Dedifferentiated amniotic fluid mesenchymal stem cell (primary cell): Measurements from ENCODE around the gene STK32A.
"Not testable (repeated sequence)": the region's sequence is repeated elsewhere in the genome, so short reads cannot be mapped to it uniquely, and the experiment has no call there.

Source experiments
- DNase-seq: peaks from one replicate; pipeline ENCODE4 v3.0.0-alpha.2; 2016; ENCODE audit errors: extremely low spot score

Gene STK32A

GRCh38 chr5:147234825-147235635 is at the start of gene STK32A:
Gene STK32A (plus strand): TSS chr5:147235026. CDS start chr5:147239635, 4,609 bp downstream.
- no peak for DNase-seq

- DNase-seq: no peak
These were observed 47.7 kb upstream of the STK32A start for GRCh38 chr5:147187099-147187540.

- DNase-seq: peak; percentile 81
These were observed 46.4 kb upstream of the STK32A start for GRCh38 chr5:147188200-147189108.

GRCh38 chr5:147189109-147189424 is 45.8 kb upstream of the STK32A start:
- DNase-seq: no peak

GRCh38 chr5:147190331-147190730 is 44.5 kb upstream of the STK32A start:
- no peak for DNase-seq

GRCh38 chr5:147193123-147193522 is 41.7 kb upstream of the STK32A start:
- no peak for DNase-seq

- DNase-seq: no peak
These were observed 34.8 kb upstream of the STK32A start for GRCh38 chr5:147200004-147200403.

GRCh38 chr5:147203213-147203612 is 31.6 kb upstream of the STK32A start:
- no peak for DNase-seq

GRCh38 chr5:147204576-147204975 is 30.2 kb upstream of the STK32A start:
- no peak for DNase-seq

- no peak for DNase-seq
These were observed 26.7 kb upstream of the STK32A start for GRCh38 chr5:147208134-147208533.

- no peak for DNase-seq
These were observed 18.2 kb upstream of the STK32A start for GRCh38 chr5:147216552-147217154.

- no peak for DNase-seq
These were observed 11.5 kb upstream of the STK32A start for GRCh38 chr5:147223343-147223742.

- DNase-seq: peak; percentile 72
These were observed 10.7 kb upstream of the STK32A start for GRCh38 chr5:147223948-147224791.

- DNase-seq: no peak
These were observed 8.9 kb upstream of the STK32A start for GRCh38 chr5:147225938-147226337.

- no peak for DNase-seq
These were observed 8.3 kb upstream of the STK32A start for GRCh38 chr5:147226512-147226911.

- no peak for DNase-seq
These were observed 494 bp upstream of the STK32A start for GRCh38 chr5:147234239-147234824.

- no peak for DNase-seq
These were observed 5.6 kb downstream of the STK32A start for GRCh38 chr5:147240266-147240985.

GRCh38 chr5:147243238-147243637 is 8.4 kb downstream of the STK32A start:
- DNase-seq: not testable (repeated sequence)

GRCh38 chr5:147245381-147246165 is 10.7 kb downstream of the STK32A start:
- DNase-seq: no peak

- DNase-seq: no peak
These were observed 13.7 kb downstream of the STK32A start for GRCh38 chr5:147248561-147248960.
